Stimulated activated CD8-positive, alpha-beta memory T cell treated with anti-CD3 and anti-CD28 coated beads, Interleukin-4, amount 100 ng/mL, for 48 hours (primary cell): Measurements from ENCODE around the gene CYP1A2.

ENCODE experiments used
- DNase-seq: peaks from one replicate; pipeline ENCODE4 v3.0.0-alpha.2; 2020

Gene CYP1A2

GRCh38 chr15:74790080-74790916 is 41.7 kb downstream of the CYP1A2 start:
- peak; percentile 69 for DNase-seq

GRCh38 chr15:74791007-74791406 is 42.4 kb downstream of the CYP1A2 start:
- no peak for DNase-seq

GRCh38 chr15:74791667-74792066 is 43.0 kb downstream of the CYP1A2 start:
- no peak for DNase-seq

- DNase-seq = no peak
Observed at GRCh38 chr15:74792227-74793016, 43.8 kb downstream of the CYP1A2 start.

- peak; percentile 83 for DNase-seq
Observed at GRCh38 chr15:74793135-74794028, 44.7 kb downstream of the CYP1A2 start.

GRCh38 chr15:74794248-74794969 is 45.8 kb downstream of the CYP1A2 start:
- no peak for DNase-seq

- DNase-seq = no peak
Observed at GRCh38 chr15:74794970-74795349, 46.3 kb downstream of the CYP1A2 start.

GRCh38 chr15:74795966-74796625 is 47.5 kb downstream of the CYP1A2 start:
- peak; percentile 66 for DNase-seq

GRCh38 chr15:74798388-74799254 is 50.0 kb downstream of the CYP1A2 start:
- DNase-seq = no peak

- no peak for DNase-seq
Observed at GRCh38 chr15:74799255-74799855, 50.7 kb downstream of the CYP1A2 start.

GRCh38 chr15:74799856-74800558 is 51.4 kb downstream of the CYP1A2 start:
- DNase-seq = peak; percentile 92

- DNase-seq = no peak
Observed at GRCh38 chr15:74800559-74801094, 52.0 kb downstream of the CYP1A2 start.

- DNase-seq = no peak
Observed at GRCh38 chr15:74801311-74801997, 52.8 kb downstream of the CYP1A2 start.

GRCh38 chr15:74802290-74802689 is 53.6 kb downstream of the CYP1A2 start:
- DNase-seq = no peak

- no peak for DNase-seq
Observed at GRCh38 chr15:74802862-74803447, 54.3 kb downstream of the CYP1A2 start.

- no peak for DNase-seq
Observed at GRCh38 chr15:74804935-74805334, 56.3 kb downstream of the CYP1A2 start.
